Vagina (tissue), 2 donors: ENCODE measurements around the gene LAMA2. TPM values are rescaled to one million over a fixed set of nuclear protein-coding genes. Genes with fewer than 3 reads are reported as not detected.

Experiments used
- DNase-seq, 2 donors: peaks; one replicate each; pipeline ENCODE4 v3.0.0-alpha.2; 2017; ENCODE audit errors: extremely low spot score in 2 of 2
- H3K27ac ChIP-seq: fragments of 200-600 bp; sonication (generic); one replicate; pipeline ENCODE4 v1.5.1; 2019
- H3K27me3 ChIP-seq: fragments of 200-600 bp; sonication (generic); one replicate; pipeline ENCODE4 v1.5.1; 2019
- H3K36me3 ChIP-seq, 2 donors: fragments of 200-600 bp; sonication (generic); one replicate each; pipeline ENCODE4 v1.5.1; 2017 to 2019
- H3K4me1 ChIP-seq: fragments of 200-600 bp; sonication (generic); one replicate; pipeline ENCODE4 v1.5.1; 2019
- H3K4me3 ChIP-seq, 2 donors: fragments of 200-600 bp; sonication (generic); 1 replicate in 1 of 2; 2 replicates in 1 of 2; pipeline ENCODE4 v1.5.1; 2016 to 2019
- H3K9me3 ChIP-seq: fragments of 200-600 bp; sonication (generic); one replicate; pipeline ENCODE4 v1.5.1; 2019
- POLR2A ChIP-seq, 2 donors: fragments of 450-650 bp; IDR thresholded peaks; one replicate each; pipeline ENCODE4 v1.6.1; 2017; ENCODE audit warnings: antibody characterized with exemption in 2 of 2, mild to moderate bottlenecking in 2 of 2, moderate library complexity in 2 of 2
- POLR2AphosphoS5 ChIP-seq, 2 donors: sonication (generic); formaldehyde crosslinking; IDR thresholded peaks; one replicate each; pipeline ENCODE4 v1.9.0; 2017; ENCODE audit warnings: antibody characterized with exemption in 2 of 2, mild to moderate bottlenecking in 2 of 2, low read depth in 1 of 2; ENCODE audit not compliant: insufficient read depth in 1 of 2
- intact Hi-C: fragments of 100-400 bp; cut with DNase I; formaldehyde crosslinking; loops from one replicate; pipeline ENCODE4 v1.15.1; 2023
- total RNA-seq: library from RNA; depleted of rRNA; stranded (reverse); fragments of >200 nt; gene quantifications from one replicate; pipeline ENCODE4 v1.2.3, GENCODE V29; 2016
- TF ChIP-seq, protein P1 (sequence below), 3 experiments: fragments of 450-650 bp in 2 of 3; fragments of 200-600 bp in 1 of 3; sonication (generic) in 1 of 3; IDR thresholded peaks; one replicate each; pipeline ENCODE4 v1.5.1; 2017 to 2019; ENCODE audit warnings: antibody characterized with exemption in 3 of 3, mild to moderate bottlenecking in 2 of 3, moderate library complexity in 2 of 3

LAMA2 gene
- total RNA-seq, 1 donor from 2014 or later: 91.1 TPM

DNA sequence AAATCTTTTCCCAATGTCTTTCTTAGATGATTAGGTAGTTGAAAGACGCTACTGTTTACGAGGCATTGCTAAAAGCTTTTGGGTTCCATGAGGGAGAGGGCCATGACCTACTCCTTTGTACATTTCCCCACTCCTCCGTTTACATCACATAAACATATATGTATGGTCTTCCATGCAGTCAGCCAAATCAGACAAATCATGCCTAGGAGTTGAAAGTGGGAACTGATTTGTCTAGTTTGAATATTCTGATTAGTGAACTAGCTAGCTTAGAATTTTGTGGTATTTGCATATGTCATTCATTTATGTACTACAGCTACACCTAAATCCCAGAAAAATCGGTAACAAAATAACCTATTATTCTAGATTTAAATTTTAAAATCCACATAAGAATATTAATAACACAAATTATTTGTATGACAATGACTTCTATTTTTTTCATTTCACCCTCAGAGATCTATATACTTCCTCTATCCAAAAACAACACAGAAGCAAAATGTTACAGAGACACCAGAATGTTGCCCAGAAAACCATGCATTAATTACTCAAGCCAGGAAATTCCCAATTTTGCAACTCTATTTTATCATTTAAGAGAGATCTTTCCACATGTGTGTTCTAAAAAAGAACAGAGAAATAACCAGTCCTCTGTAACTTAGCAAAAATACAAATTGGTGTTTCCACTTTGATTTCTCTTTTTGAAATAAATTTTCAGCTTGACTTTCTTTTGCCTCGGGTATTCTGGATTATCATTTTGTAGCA, 231.9 kb downstream of the LAMA2 start:
- no peak for DNase-seq
- H3K27ac ChIP-seq: peak overlapping the region; percentile 33

DNA sequence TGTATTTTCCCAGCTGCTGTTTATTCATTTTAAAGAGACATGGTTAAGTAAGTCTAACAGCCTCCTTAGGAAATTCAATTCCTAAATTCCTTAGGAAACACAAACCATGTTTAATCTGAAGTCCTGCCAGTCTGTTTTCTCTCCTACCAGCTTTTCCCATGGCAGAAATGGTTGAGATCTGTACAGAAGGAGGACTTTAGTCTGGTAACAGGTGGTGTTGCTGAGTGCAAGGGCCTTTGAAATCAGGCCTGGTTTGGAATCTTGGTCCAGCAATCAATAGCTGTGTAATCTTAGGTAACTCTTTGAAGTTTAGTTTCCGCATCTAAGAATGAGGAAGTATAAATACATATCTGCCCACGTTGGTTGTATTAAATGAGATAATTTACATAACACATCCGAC, 232.5 kb downstream of the LAMA2 start:
- H3K4me1 ChIP-seq: peaks cover 23% of the 10 kb centered on the region
- peak overlapping the region; percentile 33 for H3K27ac ChIP-seq
- no peak overlapping the region for H3K4me3 ChIP-seq
- H3K9me3 ChIP-seq: no peaks in the 10 kb centered on the region
- intact Hi-C loops: no loop called here
- no peaks in the 10 kb centered on the region for H3K36me3 ChIP-seq
- H3K27me3 ChIP-seq: no peaks in the 10 kb centered on the region
- TF ChIP-seq, protein P1, sequence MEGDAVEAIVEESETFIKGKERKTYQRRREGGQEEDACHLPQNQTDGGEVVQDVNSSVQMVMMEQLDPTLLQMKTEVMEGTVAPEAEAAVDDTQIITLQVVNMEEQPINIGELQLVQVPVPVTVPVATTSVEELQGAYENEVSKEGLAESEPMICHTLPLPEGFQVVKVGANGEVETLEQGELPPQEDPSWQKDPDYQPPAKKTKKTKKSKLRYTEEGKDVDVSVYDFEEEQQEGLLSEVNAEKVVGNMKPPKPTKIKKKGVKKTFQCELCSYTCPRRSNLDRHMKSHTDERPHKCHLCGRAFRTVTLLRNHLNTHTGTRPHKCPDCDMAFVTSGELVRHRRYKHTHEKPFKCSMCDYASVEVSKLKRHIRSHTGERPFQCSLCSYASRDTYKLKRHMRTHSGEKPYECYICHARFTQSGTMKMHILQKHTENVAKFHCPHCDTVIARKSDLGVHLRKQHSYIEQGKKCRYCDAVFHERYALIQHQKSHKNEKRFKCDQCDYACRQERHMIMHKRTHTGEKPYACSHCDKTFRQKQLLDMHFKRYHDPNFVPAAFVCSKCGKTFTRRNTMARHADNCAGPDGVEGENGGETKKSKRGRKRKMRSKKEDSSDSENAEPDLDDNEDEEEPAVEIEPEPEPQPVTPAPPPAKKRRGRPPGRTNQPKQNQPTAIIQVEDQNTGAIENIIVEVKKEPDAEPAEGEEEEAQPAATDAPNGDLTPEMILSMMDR (IDR thresholded peaks at IDR 0.05): no peak
- TF ChIP-seq POLR2A (IDR thresholded peaks at IDR 0.05) (no peak), POLR2AphosphoS5 (IDR thresholded peaks at IDR 0.05; ENCODE audit: insufficient read depth in 1 of 2, low read depth in 1 of 2) (no peak)
- no peak for DNase-seq

More for the DNA sequence above, 231.9 kb downstream of the LAMA2 start:
- no peak for TF ChIP-seq POLR2AphosphoS5 (IDR thresholded peaks at IDR 0.05; ENCODE audit: insufficient read depth in 1 of 2, low read depth in 1 of 2)
- TF ChIP-seq, protein P1 (IDR thresholded peaks at IDR 0.05): no peak
- no peak for TF ChIP-seq POLR2A (IDR thresholded peaks at IDR 0.05)
- H3K9me3 ChIP-seq: no peaks in the 10 kb centered on the region
- H3K27me3 ChIP-seq: no peaks in the 10 kb centered on the region
- peaks cover 23% of the 10 kb centered on the region for H3K4me1 ChIP-seq
- intact Hi-C loops: no loop called here
- no peaks in the 10 kb centered on the region for H3K36me3 ChIP-seq
- no peak overlapping the region for H3K4me3 ChIP-seq

DNA sequence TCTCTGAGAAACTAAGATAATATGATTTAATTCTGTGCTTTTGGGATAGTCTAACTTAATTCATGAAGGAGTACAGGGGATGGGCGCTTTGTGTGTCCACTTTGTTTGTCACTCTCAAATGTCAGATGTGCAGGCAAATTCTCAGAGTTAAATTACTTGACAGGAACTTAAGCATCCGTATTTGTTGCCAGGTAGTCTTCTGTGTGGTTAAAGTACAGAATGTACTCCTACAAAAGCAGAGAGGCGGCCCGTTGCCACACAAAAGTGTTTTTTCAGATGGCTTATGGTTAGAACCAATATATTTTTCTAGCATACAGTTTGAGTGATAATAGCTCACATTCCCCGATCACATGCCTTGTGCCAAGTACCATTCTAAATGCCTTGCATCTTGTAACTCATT, 234.4 kb downstream of the LAMA2 start:
- Histone ChIP-seq H3K9me3 (no peaks in the 10 kb centered on the region), H3K27ac (peak overlapping the region; percentile 24), H3K27me3 (no peaks in the 10 kb centered on the region), H3K4me3 (no peak overlapping the region), H3K4me1 (peaks cover 23% of the 10 kb centered on the region), H3K36me3 (no peaks in the 10 kb centered on the region)
- TF ChIP-seq, protein P1 (IDR thresholded peaks at IDR 0.05): no peak
- TF ChIP-seq POLR2AphosphoS5 (IDR thresholded peaks at IDR 0.05; ENCODE audit: insufficient read depth in 1 of 2, low read depth in 1 of 2) (no peak), POLR2A (IDR thresholded peaks at IDR 0.05) (no peak)
- no peak for DNase-seq
- intact Hi-C loops: no loop called here

DNA sequence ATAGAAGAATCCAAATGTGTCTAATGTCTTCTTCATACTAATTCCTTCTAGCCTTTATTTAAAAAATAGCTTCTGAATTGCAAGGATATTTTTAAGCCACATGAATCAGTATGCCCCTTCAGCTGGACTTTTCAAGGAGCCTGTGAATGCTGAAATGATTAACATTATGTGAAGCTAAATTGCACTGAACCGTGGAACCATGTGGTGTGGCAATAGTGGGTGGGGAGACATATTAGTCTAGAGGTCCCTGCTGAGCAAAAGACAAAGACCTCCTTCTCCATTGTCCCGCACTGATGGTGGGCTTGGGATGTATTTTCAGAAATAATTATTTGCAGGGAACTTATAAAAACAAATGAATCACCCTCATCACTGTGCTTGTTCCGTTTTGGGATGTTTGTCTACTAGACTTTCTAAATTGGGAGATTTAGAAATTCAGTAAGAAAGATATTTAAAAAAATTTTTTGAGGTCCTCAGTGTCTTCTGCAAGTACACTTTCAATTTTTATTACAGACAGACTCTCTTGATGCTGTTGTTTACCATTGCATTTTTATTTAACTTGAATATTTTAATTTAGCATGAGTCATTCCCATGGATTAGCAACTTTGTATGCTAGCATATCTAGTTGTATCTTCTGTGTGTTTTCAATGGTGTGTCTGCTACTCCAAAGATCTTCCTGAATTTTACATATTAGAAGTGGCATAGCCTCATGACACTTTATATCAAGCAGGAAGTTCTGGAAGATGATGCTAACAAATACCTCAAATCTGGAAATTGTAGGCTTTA, 238.1 kb downstream of the LAMA2 start:
- Histone ChIP-seq H3K4me1 (peaks cover 13% of the 10 kb centered on the region), H3K36me3 (no peaks in the 10 kb centered on the region), H3K9me3 (no peaks in the 10 kb centered on the region), H3K27ac (peak overlapping the region; percentile 50), H3K4me3 (no peak overlapping the region), H3K27me3 (no peaks in the 10 kb centered on the region)
- TF ChIP-seq POLR2AphosphoS5 (IDR thresholded peaks at IDR 0.05; ENCODE audit: insufficient read depth in 1 of 2, low read depth in 1 of 2): no peak
- no peak for TF ChIP-seq POLR2A (IDR thresholded peaks at IDR 0.05)
- TF ChIP-seq, protein P1 (IDR thresholded peaks at IDR 0.05): no peak
- DNase-seq: no peak
- intact Hi-C loops: no loop called here
